Calu3 (cell line): ENCODE data around the gene CACNA2D1. TPM values are rescaled to one million over a fixed set of nuclear protein-coding genes. Genes with fewer than 3 reads are reported as not detected.

Experiments used
- BruUV-seq: library from RNA; stranded (reverse); fragments of 400-500 nt; replicated peaks from 2 replicates; lab custom pipeline; 2021; lab: Mats Ljungman, UMichigan
- CTCF ChIA-PET: fragments of 300-600 bp; sonication (Branson Sonifier 250); formaldehyde crosslinking; loops from one replicate; lab custom pipeline; 2022; ENCODE audit warnings: antibody characterized with exemption; lab: Charles Lee
- DNase-seq: peaks from one replicate; pipeline ENCODE4 v3.0.0; 2022
- H3K27ac Mint-ChIP-seq: one replicate; pipeline ENCODE4 v1.8.0; 2022; ENCODE audit warnings: mixed read lengths; ENCODE audit not compliant: unreplicated experiment
- H3K27me3 Mint-ChIP-seq: one replicate; pipeline ENCODE4 v1.8.0; 2022; ENCODE audit warnings: mixed read lengths; ENCODE audit not compliant: unreplicated experiment
- H3K36me3 Mint-ChIP-seq: one replicate; pipeline ENCODE4 v1.8.0; 2022; ENCODE audit warnings: mild to moderate bottlenecking, moderate library complexity, mixed read lengths; ENCODE audit not compliant: insufficient read depth, unreplicated experiment
- H3K4me1 Mint-ChIP-seq: one replicate; pipeline ENCODE4 v1.8.0; 2022; ENCODE audit warnings: mild to moderate bottlenecking, low read depth, mixed read lengths; ENCODE audit not compliant: unreplicated experiment
- H3K4me3 Mint-ChIP-seq: one replicate; pipeline ENCODE4 v1.8.0; 2022; ENCODE audit warnings: mild to moderate bottlenecking, low read depth, moderate library complexity, mixed read lengths; ENCODE audit not compliant: unreplicated experiment
- H3K9me3 Mint-ChIP-seq: one replicate; pipeline ENCODE4 v1.8.0; 2022; ENCODE audit warnings: low read depth, mixed read lengths; ENCODE audit not compliant: unreplicated experiment
- CTCF ChIP-seq: fragments of 200-600 bp; IDR thresholded peaks from one replicate; pipeline ENCODE4 v1.8.0; 2022; ENCODE audit warnings: antibody characterized with exemption; ENCODE audit not compliant: unreplicated experiment
- intact Hi-C: fragments of 100-400 bp; cut with micrococcal nuclease; formaldehyde crosslinking; loops from one replicate; pipeline ENCODE4 v1.10.0; 2022; ENCODE audit not compliant: unreplicated experiment
- total RNA-seq: library from RNA; stranded (reverse); gene quantifications from 2 replicates; pipeline ENCODE4 v1.2.3, GENCODE V29; 2022

The CACNA2D1 gene
- total RNA-seq, 1 experiment from 2014 or later: 10.4 TPM

GRCh38 chr7:81932936-81933335 lies 510.6 kb downstream of the CACNA2D1 start:
- DNase-seq: no peak
- intact Hi-C loops: no loop called here
- no TSS peak for BruUV-seq
- no peak overlapping the region for H3K4me3 Mint-ChIP-seq
- H3K9me3 Mint-ChIP-seq: no peaks in the 10 kb centered on the region
- no peaks in the 10 kb centered on the region for H3K27me3 Mint-ChIP-seq
- no peaks in the 10 kb centered on the region for H3K36me3 Mint-ChIP-seq
- CTCF ChIA-PET: interaction anchor here (1.0 kb wide), 1 partner anchor 21 kb away, joined by 3 read pairs; no protein-coding TSS in a partner anchor
- no peak for TF ChIP-seq CTCF
- H3K27ac Mint-ChIP-seq: no peak overlapping the region
- H3K4me1 Mint-ChIP-seq: no peaks in the 10 kb centered on the region

GRCh38 chr7:81929386-81929785 lies 514.2 kb downstream of the CACNA2D1 start:
- CTCF ChIA-PET: no interaction called here
- no peaks in the 10 kb centered on the region for H3K4me1 Mint-ChIP-seq
- no peaks in the 10 kb centered on the region for H3K36me3 Mint-ChIP-seq
- H3K9me3 Mint-ChIP-seq: no peaks in the 10 kb centered on the region
- no peak overlapping the region for H3K4me3 Mint-ChIP-seq
- no peaks in the 10 kb centered on the region for H3K27me3 Mint-ChIP-seq
- no peak for TF ChIP-seq CTCF
- DNase-seq: no peak
- H3K27ac Mint-ChIP-seq: no peak overlapping the region
- no TSS peak for BruUV-seq
- intact Hi-C loops: no loop called here

- CTCF ChIA-PET: no interaction called here
- DNase-seq: no peak
- H3K4me3 Mint-ChIP-seq: no peak overlapping the region
- intact Hi-C loops: no loop called here
- no peaks in the 10 kb centered on the region for H3K4me1 Mint-ChIP-seq
- H3K27ac Mint-ChIP-seq: no peak overlapping the region
- H3K9me3 Mint-ChIP-seq: no peaks in the 10 kb centered on the region
- H3K36me3 Mint-ChIP-seq: no peaks in the 10 kb centered on the region
- no peak for TF ChIP-seq CTCF
- no TSS peak for BruUV-seq
- no peaks in the 10 kb centered on the region for H3K27me3 Mint-ChIP-seq
Observed at GRCh38 chr7:81926154-81926553, 517.4 kb downstream of the CACNA2D1 start.

- H3K27me3 Mint-ChIP-seq: no peaks in the 10 kb centered on the region
Observed at GRCh38 chr7:81925530-81925929, 518.0 kb downstream of the CACNA2D1 start.

More at GRCh38 chr7:81925530-81925929, 518.0 kb downstream of the CACNA2D1 start:
- no TSS peak for BruUV-seq
- Mint-ChIP-seq H3K4me3 (no peak overlapping the region), H3K36me3 (no peaks in the 10 kb centered on the region), H3K4me1 (no peaks in the 10 kb centered on the region), H3K9me3 (no peaks in the 10 kb centered on the region), H3K27ac (no peak overlapping the region)
- DNase-seq: no peak
- TF ChIP-seq CTCF: no peak
- CTCF ChIA-PET: no interaction called here
- intact Hi-C loops: no loop called here
